ENCODE data around the gene ARHGAP26.

ARHGAP26 gene

GRCh38 chr5:142833517-142834449 lies 63.6 kb downstream of the ARHGAP26 start:
- no peak for DNase-seq

DNA sequence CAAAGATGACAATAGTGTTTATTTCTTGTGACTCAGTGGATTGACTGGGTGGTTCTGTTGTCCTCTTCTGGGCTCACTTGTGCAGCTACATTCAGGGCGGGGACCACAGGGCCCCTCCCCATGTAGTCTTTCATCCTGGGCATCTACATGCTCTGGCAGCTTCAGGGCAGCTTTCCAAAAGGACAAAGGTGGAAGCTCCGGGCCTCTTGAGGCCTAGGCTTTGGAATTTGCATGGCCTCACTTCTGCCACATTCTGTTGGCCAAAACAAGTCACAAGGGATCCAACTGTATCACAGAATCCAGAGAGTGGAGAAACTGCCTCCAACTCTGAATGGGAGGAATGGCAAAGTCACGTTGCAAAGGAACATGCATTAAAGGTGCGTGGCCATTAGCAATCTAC lies 64.3 kb downstream of the ARHGAP26 start:
- no peak for DNase-seq

DNA sequence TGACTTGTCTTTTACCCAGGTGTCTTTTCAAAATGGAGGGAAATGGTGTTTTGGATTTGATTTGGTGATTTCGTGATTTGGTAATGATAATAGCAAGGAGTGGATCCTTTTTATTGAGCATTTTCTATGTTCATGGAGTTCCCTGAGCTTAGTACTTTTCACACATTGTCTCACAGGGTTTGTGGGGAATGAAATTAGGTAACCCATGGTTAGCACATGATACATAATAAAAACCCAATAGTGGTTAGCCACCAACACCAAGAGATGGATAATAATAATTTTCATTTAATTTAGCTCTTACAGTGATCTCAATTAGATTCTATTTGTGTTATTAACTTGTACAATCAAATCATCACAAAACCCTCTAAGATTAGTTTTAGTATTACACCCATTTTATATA lies 65.4 kb downstream of the ARHGAP26 start:
- no peak for DNase-seq

DNA sequence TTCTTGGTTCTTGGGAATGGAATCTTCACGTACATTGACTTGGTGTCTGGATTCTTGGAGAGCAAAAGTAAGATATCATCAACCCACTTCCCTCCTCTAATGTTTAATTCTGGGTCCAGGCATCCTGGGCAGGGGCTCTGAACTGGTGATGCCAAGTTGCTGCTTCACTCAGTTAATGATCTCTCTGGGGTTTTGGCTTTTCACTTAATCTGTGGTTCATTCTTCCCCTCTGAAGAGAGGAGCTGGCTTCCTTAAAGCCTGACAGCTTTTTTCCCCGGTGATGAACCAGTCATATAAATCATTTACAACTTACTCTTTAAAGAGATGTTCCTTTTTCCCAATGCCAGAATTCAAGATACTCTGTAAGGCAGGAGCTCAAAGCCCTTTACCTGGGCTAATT lies 65.9 kb downstream of the ARHGAP26 start:
- DNase-seq, result no peak

DNA sequence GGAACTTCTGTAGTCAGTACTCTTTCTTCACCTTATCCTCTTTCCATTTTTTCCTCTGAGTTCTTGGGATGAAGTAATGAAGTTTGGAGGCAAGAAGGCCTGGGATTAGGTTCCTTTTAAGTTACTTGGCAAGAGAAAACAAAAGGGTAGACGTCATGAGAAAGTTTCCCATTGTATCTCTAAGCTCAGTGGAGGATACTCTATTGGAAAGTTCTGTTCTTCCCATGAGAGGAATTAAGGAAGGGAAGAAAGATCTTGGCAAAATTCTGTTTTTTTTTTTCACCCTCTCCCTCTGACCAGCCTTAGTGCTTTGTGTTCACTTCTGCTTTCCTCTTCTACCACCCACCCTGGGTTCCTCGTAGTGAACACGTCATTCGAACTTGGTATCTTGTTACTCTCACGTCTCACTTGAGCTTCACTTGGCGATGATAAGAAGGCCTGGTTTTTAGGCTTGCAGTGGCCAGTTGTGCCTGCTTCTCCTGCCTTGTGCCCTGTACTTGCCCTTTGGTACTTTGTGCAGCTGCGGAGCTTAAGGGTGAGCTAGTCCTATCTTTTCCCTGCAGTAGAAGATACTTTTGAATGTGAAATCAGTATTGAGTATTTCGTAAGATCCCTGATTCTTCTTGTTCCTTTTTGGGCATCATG lies 67.0 kb downstream of the ARHGAP26 start:
- DNase-seq, result no peak

- no peak for DNase-seq
These were observed 68.7 kb downstream of the ARHGAP26 start for GRCh38 chr5:142838845-142839244.

DNA sequence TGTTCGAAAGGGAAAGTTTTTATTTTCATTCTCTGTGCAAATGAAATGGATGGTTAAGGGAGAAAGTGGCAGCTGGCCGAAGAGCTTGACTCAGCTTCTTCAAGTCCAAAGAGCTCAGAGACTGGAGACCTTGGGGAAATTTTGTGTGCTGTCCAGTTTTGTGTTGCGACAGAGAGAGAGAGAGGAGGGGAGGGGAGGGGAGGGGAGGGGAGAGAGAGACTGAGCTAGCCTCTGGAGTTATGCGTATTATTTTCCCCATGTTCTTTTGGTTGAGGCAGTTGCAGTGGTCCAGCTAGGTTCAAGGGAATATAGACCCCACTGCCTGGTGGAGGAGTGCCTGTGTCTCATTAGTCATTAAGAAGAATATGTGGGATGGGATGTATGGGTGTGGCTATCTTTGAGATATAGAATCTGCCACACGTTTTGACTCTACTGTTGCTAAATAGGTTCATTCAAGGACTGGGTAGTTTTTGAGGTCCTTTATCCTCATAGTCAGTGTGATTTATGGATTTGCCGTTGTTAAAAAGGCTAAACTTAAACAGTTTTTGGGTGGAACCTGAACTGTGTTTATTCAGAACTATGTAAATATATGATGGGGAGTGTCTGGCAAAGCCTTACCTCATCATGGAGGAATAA lies 69.7 kb downstream of the ARHGAP26 start:
- DNase-seq, result no peak

GRCh38 chr5:142840575-142840974 lies 70.4 kb downstream of the ARHGAP26 start:
- DNase-seq, result no peak

DNA sequence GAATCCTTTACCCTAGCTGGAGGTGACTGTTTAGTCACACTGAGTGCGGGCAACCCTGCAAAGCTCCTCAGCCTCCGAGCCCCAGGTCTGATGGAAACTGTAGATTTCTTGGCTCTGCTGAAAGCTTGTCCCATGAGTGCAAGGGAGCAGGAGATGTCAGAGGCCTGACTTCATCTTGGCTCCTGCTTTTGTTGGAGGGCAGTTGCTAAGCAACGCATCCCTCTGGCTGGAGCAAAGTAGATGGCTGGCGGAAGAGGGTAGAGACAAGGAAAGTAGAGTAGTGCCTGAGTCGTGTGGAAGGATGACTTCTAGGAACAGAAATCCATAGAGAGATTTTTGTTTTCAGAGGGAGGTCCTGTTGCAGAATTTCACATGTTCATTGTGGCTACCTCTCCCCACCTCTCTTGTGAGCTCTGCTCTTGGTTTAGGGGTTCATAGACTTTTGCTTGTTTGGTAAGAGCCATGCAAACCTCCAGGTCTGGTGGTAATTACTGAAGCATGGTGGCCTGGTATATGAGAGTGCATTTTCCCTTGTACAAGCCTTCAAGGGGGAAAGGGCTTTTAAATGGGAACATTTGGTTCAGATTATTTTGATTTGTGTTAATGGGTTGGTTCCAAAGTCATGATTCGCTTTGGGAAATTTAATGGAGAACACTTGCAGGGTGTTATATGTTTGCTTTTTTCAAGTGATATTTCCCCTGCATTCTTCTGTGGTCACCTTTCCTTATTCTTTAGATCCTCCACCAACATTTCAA lies 71.5 kb downstream of the ARHGAP26 start:
- no peak for DNase-seq

GRCh38 chr5:142842994-142843905 lies 73.1 kb downstream of the ARHGAP26 start:
- no peak for DNase-seq

- DNase-seq, result no peak
These were observed 74.7 kb downstream of the ARHGAP26 start for GRCh38 chr5:142844866-142845265.

DNA sequence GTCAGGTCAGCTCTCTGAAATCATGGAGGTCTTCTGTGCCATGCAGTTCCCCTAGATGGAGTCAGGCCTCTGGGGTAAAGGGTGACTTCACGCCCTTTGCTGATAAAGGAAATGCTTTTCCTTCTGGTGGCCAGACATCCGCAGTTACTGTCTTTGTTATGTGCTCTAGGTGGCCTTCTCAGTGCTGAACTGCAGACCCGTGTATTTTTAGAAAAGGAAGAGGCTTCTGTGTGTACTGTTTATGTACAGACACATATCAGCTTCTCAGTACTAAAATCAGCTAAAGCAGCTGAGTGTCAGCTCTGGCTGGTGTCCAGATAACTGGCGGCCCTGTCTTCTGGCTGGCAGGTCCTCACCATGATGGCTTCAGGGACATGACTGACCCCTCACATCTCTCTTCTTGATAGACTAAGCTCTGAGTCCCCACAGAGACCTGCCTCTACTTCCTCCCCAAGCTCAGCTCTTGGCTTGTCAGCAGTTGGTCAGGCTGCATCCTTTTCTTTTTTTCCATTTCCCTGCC lies 75.3 kb downstream of the ARHGAP26 start:
- DNase-seq, result no peak

DNA sequence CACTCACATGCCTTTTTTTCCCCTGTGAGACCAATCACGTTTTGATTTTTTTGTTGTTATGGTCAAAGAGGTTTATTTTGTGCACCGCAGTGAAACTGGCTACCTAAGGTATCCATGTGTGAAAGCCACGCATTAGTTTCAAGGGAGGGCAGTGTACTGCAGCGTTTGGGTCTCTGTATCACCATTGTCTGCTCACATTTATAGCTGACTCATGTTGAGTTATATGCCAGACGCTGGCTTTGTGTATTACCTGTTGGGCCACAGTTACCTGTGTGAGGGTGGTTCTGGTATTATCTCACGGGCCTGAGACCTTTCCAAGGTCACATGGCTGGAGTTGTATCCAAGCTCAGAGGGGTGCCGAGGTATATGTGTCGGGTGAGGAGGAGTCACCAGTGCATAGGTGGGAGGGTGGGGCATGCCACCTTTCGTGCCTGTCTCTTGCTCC lies 75.8 kb downstream of the ARHGAP26 start:
- no peak for DNase-seq

GRCh38 chr5:142846406-142846805 lies 76.2 kb downstream of the ARHGAP26 start:
- no peak for DNase-seq

- DNase-seq, result no peak
These were observed 78.0 kb downstream of the ARHGAP26 start for GRCh38 chr5:142847898-142848790.

- DNase-seq, result no peak
These were observed 79.3 kb downstream of the ARHGAP26 start for GRCh38 chr5:142849466-142849865.

DNA sequence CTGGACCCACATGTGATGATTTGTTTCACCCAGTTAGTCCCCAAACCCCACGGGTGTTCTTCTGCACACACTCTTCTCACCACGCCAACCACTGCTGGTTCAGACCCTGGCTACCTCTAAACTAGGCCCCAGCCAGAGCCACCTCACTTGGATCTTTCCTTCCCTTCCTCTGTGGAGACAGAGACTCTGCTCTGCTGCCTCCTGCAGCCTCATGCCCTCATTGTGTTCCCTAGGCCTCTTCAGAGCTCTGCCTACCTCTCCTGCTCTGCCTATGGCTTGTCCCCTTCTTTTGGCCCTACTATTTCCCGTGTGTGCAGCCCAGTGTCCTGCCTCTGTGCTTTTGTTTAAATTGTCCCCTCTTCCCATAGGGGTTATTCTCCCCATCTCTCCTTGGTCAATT lies 79.7 kb downstream of the ARHGAP26 start:
- DNase-seq, result no peak

GRCh38 chr5:142851731-142852130 lies 81.6 kb downstream of the ARHGAP26 start:
- no peak for DNase-seq

DNA sequence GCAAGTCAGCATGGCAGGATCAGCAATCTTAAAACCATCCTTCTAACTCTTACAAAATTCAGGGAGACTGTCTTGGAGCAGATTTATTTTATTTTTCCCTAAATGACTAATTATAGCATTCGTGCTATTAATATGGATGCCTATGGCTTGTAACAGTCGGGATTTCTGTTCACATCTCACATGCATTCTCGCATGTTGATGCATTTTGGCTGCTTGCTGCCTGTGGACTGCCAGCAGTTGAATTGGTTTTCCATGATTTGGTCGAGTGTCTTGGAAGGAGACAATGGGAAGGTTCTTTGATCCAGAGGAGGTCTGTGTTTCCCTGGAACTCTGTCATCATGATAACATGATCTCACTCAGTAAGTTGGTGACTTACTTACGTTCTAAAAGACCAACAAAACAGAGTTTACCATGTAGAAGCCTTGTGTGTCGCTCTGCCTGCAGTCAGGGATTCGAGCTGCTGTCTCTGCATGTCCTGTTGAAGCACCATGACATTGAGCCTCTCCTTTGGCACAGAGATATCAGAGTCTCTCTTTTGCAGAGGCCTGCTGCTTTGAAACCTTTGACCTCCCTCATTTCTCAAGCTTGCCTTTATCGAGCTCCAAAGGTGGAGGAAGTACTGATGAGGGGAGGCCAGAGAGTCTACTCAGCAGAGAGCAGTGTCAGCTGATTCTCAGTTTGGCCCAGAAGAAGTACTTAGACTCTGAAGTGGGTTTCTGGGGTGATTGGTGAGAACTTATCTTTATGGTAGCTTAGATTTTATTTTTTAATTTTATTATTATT lies 82.4 kb downstream of the ARHGAP26 start:
- DNase-seq, result no peak

DNA sequence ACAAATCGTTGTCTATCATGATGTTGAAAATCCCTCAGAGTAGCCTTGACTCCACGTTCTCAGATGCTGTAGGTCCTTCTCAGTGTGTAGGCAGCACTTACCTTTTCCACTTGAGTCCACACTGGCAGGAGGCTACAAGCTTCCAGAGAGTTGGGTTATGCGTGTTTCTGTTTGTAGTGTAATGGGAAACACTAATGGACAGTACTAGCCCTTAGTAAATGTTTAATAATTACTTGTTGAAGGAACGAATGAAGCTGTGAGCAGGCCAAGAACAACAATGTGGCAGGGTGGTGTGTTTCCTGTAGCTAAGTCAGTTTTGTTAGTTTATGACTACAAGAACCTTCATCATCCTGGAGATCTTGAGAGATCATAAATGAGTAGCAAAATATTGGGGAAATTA lies 83.5 kb downstream of the ARHGAP26 start:
- DNase-seq, result no peak
